Panc1 (cell line): Measurements from ENCODE around the gene BCL2L1. TPM values are rescaled to one million over a fixed set of nuclear protein-coding genes. Genes with fewer than 3 reads are reported as not detected.

Source experiments
- ATAC-seq: fragments of 200-7000 bp; cut with Tn5 transposase; 2 replicates; pipeline ENCODE4 v1.9.1; 2020; ENCODE audit warnings: mild to moderate bottlenecking, moderate library complexity
- BruUV-seq: library from RNA; stranded (reverse); fragments of 400-500 nt; replicated peaks from 2 replicates; lab custom pipeline; 2021; lab: Mats Ljungman, UMichigan
- CTCF ChIA-PET: fragments of 300-600 bp; sonication (Branson Sonifier 250); formaldehyde crosslinking; loops from one replicate; lab custom pipeline; 2022; ENCODE audit warnings: antibody characterized with exemption; lab: Charles Lee
- POLR2A ChIA-PET: fragments of 300-600 bp; sonication (Branson Sonifier 250); formaldehyde crosslinking; loops from one replicate; lab custom pipeline; 2022; ENCODE audit warnings: antibody characterized with exemption; lab: Charles Lee
- DNase-seq: peaks from one replicate; pipeline ENCODE4 v3.0.0-alpha.2; 2010; ENCODE audit warnings: low read depth, low spot score
- H3K27ac ChIP-seq: 2 replicates; pipeline ENCODE4 v1.5.1; 2011; ENCODE audit warnings: mild to moderate bottlenecking, low read length, inconsistent platforms
- H3K27me3 ChIP-seq: fragments of 200-500 bp; sonication (Bioruptor generic); 2 replicates; pipeline ENCODE4 v1.6.0; 2014; ENCODE audit warnings: low read length, inconsistent platforms; ENCODE audit not compliant: control insufficient read depth, insufficient read depth
- H3K36me3 ChIP-seq: fragments of 200-500 bp; sonication (Bioruptor generic); 2 replicates; pipeline ENCODE4 v1.5.1; 2014; ENCODE audit warnings: inconsistent platforms, mild to moderate bottlenecking, low read length, moderate library complexity; ENCODE audit not compliant: control insufficient read depth, insufficient read depth
- H3K4me1 ChIP-seq: 2 replicates; pipeline ENCODE4 v1.5.1; 2011; ENCODE audit warnings: inconsistent platforms, mild to moderate bottlenecking, low read length, moderate library complexity; ENCODE audit not compliant: control insufficient read depth, insufficient read depth
- H3K4me3 ChIP-seq, 2 experiments: 2 replicates each; pipeline ENCODE4 v1.5.1; 2011 to 2012; ENCODE audit warnings: low read depth in 2 of 2, low read length in 2 of 2, mild to moderate bottlenecking in 2 of 2, inconsistent platforms in 1 of 2, moderate library complexity in 1 of 2
- H3K9me3 ChIP-seq: fragments of 200-500 bp; sonication (Bioruptor generic); 2 replicates; pipeline ENCODE4 v1.5.1; 2014; ENCODE audit warnings: low read depth, mild to moderate bottlenecking, inconsistent platforms, low read length, moderate library complexity; ENCODE audit not compliant: control insufficient read depth, insufficient read depth
- POLR2AphosphoS5 ChIP-seq: IDR thresholded peaks from 2 replicates; pipeline ENCODE4 v1.6.1; 2012; ENCODE audit warnings: mild to moderate bottlenecking, low read depth, low read length, moderate library complexity
- REST ChIP-seq, 2 experiments: IDR thresholded peaks; 2 replicates each; pipeline ENCODE4 v1.6.1; 2011 to 2012; ENCODE audit warnings: low read depth in 2 of 2, control low read depth in 1 of 2, low read length in 1 of 2, mild to moderate bottlenecking in 1 of 2, moderate library complexity in 1 of 2; ENCODE audit not compliant: insufficient read depth in 1 of 2
- SIN3A ChIP-seq: IDR thresholded peaks from 2 replicates; pipeline ENCODE4 v1.6.1; 2012; ENCODE audit warnings: low read depth, mild to moderate bottlenecking, low read length, moderate library complexity, borderline replicate concordance; ENCODE audit not compliant: insufficient read depth
- TCF7L2 ChIP-seq: IDR thresholded peaks from 2 replicates; pipeline ENCODE4 v1.6.1; 2011; ENCODE audit warnings: mild to moderate bottlenecking, low read depth, low read length, inconsistent platforms
- in situ Hi-C: cut with HindIII; loops from 2 replicates; pipeline ENCODE4 v1.10.0; 2016; ENCODE audit warnings: low sequenced_read_pairs, low pct_unique_long_range_greater_than_20kb
- intact Hi-C: fragments of 100-400 bp; cut with micrococcal nuclease; formaldehyde crosslinking; loops from one replicate; pipeline ENCODE4 v1.10.0; 2022; ENCODE audit not compliant: unreplicated experiment
- total RNA-seq: library from RNA; stranded (reverse); gene quantifications from one replicate; pipeline ENCODE4 v1.2.1, GENCODE V29; 2021; ENCODE audit not compliant: unreplicated experiment
- TF ChIP-seq, protein P1 (sequence below): fragments of 450-650 bp; IDR thresholded peaks from 2 replicates; pipeline ENCODE4 v1.5.1; 2017; ENCODE audit warnings: mild to moderate bottlenecking

BCL2L1 gene
- total RNA-seq, 1 experiment from 2014 or later, result 150 TPM

GRCh38 chr20:31690124-31690666 lies 32.5 kb downstream of the BCL2L1 start:
- no TSS peak for BruUV-seq
- CTCF ChIA-PET, result interaction anchor here (0.5 kb wide), 1 partner anchor 57 kb away, joined by 8 read pairs; no protein-coding TSS in a partner anchor
- TF ChIP-seq POLR2AphosphoS5 (no peak), SIN3A (no peak), REST (IDR thresholded peaks at IDR 0.05; ENCODE audit: insufficient read depth in 1 of 2, low read depth in 2 of 2, low read length in 1 of 2) (no peak), TCF7L2 (no peak)
- TF ChIP-seq, protein P1, sequence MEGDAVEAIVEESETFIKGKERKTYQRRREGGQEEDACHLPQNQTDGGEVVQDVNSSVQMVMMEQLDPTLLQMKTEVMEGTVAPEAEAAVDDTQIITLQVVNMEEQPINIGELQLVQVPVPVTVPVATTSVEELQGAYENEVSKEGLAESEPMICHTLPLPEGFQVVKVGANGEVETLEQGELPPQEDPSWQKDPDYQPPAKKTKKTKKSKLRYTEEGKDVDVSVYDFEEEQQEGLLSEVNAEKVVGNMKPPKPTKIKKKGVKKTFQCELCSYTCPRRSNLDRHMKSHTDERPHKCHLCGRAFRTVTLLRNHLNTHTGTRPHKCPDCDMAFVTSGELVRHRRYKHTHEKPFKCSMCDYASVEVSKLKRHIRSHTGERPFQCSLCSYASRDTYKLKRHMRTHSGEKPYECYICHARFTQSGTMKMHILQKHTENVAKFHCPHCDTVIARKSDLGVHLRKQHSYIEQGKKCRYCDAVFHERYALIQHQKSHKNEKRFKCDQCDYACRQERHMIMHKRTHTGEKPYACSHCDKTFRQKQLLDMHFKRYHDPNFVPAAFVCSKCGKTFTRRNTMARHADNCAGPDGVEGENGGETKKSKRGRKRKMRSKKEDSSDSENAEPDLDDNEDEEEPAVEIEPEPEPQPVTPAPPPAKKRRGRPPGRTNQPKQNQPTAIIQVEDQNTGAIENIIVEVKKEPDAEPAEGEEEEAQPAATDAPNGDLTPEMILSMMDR, result no peak
- intact Hi-C loops, result no loop called here
- Histone ChIP-seq H3K4me3 (no peak overlapping the region), H3K27ac (no peak overlapping the region), H3K9me3 (no peaks in the 10 kb centered on the region), H3K27me3 (no peaks in the 10 kb centered on the region), H3K36me3 (no peaks in the 10 kb centered on the region; the same call in 1 of the 2 replicates), H3K4me1 (peaks cover 24% of the 10 kb centered on the region)
- in situ Hi-C loops, result no loop called here
- POLR2A ChIA-PET, result no interaction called here
- no peak for ATAC-seq
- no peak for DNase-seq

GRCh38 chr20:31689141-31689540 lies 33.5 kb downstream of the BCL2L1 start:
- BruUV-seq, result no TSS peak
- Histone ChIP-seq H3K4me1 (peaks cover 23% of the 10 kb centered on the region), H3K27ac (no peak overlapping the region), H3K9me3 (no peaks in the 10 kb centered on the region), H3K36me3 (no peaks in the 10 kb centered on the region; the same call in 1 of the 2 replicates), H3K4me3 (no peak overlapping the region), H3K27me3 (no peaks in the 10 kb centered on the region)
- no peak for ATAC-seq
- POLR2A ChIA-PET, result interaction anchor here (0.6 kb wide), 1 partner anchor 150 kb away, joined by 4 read pairs; no protein-coding TSS in a partner anchor
- CTCF ChIA-PET, result no interaction called here
- no peak for DNase-seq
- no peak for TF ChIP-seq POLR2AphosphoS5
- TF ChIP-seq REST (IDR thresholded peaks at IDR 0.05; ENCODE audit: insufficient read depth in 1 of 2, low read depth in 2 of 2, low read length in 1 of 2), result no peak
- in situ Hi-C loops, result loop anchor here (5.0 kb wide), 1 partner anchor 37 kb away; no protein-coding TSS in a partner anchor
- intact Hi-C loops, result no loop called here
